Hepatocyte (in vitro differentiated cells): ENCODE measurements around the gene KCNK17.

Source experiments
- EZH2phosphoT487 ChIP-seq: fragments of 200-600 bp; sonication (generic); IDR thresholded peaks from one replicate; pipeline ENCODE4 v1.6.1; 2018; ENCODE audit warnings: antibody characterized with exemption, mild to moderate bottlenecking, low read depth, moderate library complexity; ENCODE audit not compliant: unreplicated experiment, severe bottlenecking
- TF ChIP-seq, protein P1 (sequence below): fragments of 200-600 bp; sonication (generic); IDR thresholded peaks from 2 replicates; pipeline ENCODE4 v1.5.1; 2016; ENCODE audit warnings: antibody characterized with exemption, mild to moderate bottlenecking; ENCODE audit not compliant: poor library complexity

DNA sequence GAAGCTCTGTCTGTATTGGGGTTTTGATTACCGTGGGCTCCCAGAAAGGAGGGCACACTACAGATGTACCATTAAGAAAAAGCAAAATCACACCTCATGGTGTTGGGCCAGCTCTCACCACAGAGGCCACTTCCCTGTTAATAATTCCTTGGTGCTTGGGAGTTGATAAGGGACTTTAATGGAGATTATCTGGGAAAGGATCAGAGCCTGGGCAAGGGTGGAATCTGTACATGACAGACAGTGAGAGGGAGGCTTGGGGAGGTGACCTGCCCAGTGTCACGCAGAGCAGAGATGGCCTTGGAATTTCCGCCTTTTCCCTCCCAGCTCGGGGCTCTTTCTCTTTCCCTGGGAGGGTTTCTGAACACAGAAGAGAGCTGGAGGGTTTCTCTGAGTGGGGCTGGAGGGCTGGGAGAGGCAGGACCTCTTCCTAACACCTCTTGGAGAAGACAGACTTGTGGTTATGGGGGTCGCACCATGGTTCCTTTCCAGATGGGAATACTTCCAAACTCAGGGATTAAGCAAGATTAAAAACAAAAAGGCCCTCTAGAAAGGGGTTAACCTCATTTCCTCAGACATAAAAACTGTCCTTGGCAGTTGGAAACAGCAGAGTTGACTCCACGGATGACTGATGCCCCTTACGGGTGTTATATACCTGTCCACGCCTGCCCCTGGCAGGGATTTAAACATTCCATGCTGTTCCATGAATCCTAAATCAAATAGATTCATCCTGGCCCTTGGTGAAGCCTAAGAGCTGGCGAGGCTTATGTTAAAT lies 25.1 kb upstream of the KCNK17 start:
- TF ChIP-seq, protein P1, sequence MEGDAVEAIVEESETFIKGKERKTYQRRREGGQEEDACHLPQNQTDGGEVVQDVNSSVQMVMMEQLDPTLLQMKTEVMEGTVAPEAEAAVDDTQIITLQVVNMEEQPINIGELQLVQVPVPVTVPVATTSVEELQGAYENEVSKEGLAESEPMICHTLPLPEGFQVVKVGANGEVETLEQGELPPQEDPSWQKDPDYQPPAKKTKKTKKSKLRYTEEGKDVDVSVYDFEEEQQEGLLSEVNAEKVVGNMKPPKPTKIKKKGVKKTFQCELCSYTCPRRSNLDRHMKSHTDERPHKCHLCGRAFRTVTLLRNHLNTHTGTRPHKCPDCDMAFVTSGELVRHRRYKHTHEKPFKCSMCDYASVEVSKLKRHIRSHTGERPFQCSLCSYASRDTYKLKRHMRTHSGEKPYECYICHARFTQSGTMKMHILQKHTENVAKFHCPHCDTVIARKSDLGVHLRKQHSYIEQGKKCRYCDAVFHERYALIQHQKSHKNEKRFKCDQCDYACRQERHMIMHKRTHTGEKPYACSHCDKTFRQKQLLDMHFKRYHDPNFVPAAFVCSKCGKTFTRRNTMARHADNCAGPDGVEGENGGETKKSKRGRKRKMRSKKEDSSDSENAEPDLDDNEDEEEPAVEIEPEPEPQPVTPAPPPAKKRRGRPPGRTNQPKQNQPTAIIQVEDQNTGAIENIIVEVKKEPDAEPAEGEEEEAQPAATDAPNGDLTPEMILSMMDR: no peak
- no peak for TF ChIP-seq EZH2phosphoT487
